ENCODE results near the gene COL27A1.

COL27A1 gene

DNA sequence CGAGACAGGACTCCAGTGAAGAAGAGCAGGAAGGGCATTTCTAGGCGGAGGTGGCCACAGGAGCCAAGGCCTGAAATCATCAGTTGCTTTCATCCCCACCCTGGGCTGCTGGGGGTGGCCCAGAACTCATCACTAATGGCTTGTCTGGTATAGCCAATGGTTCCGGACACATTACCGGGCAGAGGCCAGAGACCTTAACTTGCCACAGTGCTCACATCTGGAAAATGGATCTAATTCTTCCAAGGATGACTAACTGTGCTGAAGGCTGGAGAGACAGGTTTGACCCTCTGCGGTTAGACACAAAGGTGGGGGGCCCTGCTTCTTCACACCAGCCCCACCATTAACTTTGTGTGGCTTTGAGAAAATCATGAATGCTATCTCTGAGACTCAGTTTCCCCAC, 6.2 kb upstream of the COL27A1 start:
- no peak for DNase-seq (ENCODE audit: low read depth in 2 of 2)

GRCh38 chr9:114149765-114150340, 5.5 kb upstream of the COL27A1 start:
- no peak for DNase-seq (ENCODE audit: low read depth in 2 of 2)

GRCh38 chr9:114150608-114151007, 4.7 kb upstream of the COL27A1 start:
- DNase-seq (ENCODE audit: low read depth in 2 of 2) = no peak

- no peak for DNase-seq (ENCODE audit: low read depth in 2 of 2)
Measured at GRCh38 chr9:114151426-114151956, 3.8 kb upstream of the COL27A1 start.

- DNase-seq (ENCODE audit: low read depth in 2 of 2) = no peak
Measured at GRCh38 chr9:114153761-114154599, 1.4 kb upstream of the COL27A1 start.

GRCh38 chr9:114154600-114155102, 686 bp upstream of the COL27A1 start:
- no peak for DNase-seq (ENCODE audit: low read depth in 2 of 2)

- peak in 1 of 2 experiments; percentile 25 for DNase-seq (ENCODE audit: low read depth in 2 of 2)
Measured at GRCh38 chr9:114155995-114156656, 789 bp downstream of the COL27A1 start.

- peak in 1 of 2 experiments; percentile 18 for DNase-seq (ENCODE audit: low read depth in 2 of 2)
Measured at GRCh38 chr9:114156657-114157421, 1.5 kb downstream of the COL27A1 start.

DNA sequence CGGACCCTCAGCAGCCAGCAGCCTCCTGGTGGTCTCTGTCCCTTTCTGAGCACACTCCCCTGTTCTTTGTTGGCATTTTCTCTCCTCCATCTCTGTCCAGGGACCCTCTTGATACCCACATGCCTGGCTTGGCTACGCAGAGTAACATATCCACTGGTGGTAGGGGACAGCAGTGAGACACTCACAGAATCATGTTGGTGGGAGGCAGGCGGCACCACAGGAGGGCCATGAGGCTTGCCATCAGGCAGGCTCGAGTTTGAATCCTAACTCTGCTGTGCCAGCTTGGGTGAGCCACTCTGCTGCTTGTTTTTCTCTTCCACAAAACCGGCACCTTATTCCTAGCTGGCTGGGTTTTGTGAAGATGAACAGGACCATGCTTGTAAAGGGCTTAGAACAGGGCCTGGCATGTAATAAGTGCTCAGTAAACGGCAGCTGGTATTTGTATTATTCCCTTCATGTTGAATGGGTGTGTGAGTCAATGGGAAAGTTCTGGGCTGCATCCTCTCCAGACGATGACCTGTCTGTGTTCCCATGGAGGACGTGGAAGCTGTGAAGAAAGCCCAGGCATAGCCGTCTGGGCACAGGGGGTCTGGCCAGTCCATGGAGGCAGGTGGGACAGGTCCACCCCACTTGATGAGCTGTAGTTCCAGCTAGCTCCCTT, 2.3 kb downstream of the COL27A1 start:
- DNase-seq (ENCODE audit: low read depth in 2 of 2) = no peak

GRCh38 chr9:114158482-114159130, 3.3 kb downstream of the COL27A1 start:
- DNase-seq (ENCODE audit: low read depth in 2 of 2) = no peak

GRCh38 chr9:114159691-114160090, 4.4 kb downstream of the COL27A1 start:
- no peak for DNase-seq (ENCODE audit: low read depth in 2 of 2)

- no peak for DNase-seq (ENCODE audit: low read depth in 2 of 2)
Measured at GRCh38 chr9:114161513-114161912, 6.2 kb downstream of the COL27A1 start.

GRCh38 chr9:114163517-114163951, 8.2 kb downstream of the COL27A1 start:
- no peak for DNase-seq (ENCODE audit: low read depth in 2 of 2)

DNA sequence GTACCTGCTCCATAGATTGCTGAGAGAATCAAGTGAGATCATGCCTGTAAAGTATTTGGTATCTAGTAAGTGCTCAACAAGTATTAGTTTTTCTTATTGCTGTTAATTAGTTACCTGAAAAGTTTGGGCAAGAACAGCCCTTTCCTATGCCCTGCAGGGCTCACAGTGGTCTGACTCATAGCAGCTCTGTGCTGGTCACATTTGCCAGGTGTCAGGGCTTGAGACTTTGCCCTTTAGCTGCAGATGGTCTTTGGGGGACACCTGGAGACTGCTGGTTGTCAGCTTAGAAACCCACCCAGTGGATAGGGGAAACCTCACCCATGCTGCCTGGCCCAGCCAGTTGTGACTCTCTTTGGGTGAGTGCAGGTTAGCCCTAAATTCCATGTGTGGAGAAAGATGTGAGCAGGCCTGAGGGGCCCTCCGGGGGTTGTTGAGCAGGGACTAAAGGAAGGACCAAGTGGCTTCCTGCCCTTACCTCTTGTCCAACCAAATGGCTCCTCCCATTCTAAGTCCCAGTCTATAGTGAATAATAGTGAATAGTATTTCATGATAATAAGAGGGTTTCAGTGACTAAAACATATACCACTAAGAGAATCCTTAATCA, 9.0 kb downstream of the COL27A1 start:
- DNase-seq (ENCODE audit: low read depth in 2 of 2) = no peak

DNA sequence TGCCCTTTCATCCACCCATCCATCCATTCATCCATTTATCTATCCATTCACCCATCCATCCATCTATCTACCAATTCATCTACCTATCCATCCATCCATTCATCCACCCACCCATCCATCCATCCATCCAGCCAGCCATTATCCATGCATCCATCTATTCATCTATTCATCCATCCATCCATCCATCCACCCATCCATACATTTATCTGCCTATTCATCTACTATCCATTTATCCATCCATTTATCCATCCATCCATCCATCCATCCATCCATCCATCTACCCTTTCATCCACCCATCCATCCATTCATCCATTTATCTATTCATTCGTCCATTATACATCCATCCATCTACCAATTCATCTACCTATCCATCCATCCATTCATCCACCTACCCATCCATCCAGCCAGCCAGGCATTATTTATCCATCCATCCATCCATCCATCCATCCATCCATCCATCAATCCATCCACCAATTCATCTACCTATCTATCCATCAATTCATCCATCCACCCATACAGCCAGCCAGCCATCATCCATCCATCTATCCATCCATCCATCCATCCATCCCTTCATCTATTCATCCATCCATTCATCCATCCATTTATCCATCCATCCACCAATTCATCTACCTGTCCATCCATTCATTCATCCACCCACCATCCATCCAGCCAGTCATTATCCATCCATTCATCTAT, 10.2 kb downstream of the COL27A1 start:
- DNase-seq (ENCODE audit: low read depth in 2 of 2) = no peak

DNA sequence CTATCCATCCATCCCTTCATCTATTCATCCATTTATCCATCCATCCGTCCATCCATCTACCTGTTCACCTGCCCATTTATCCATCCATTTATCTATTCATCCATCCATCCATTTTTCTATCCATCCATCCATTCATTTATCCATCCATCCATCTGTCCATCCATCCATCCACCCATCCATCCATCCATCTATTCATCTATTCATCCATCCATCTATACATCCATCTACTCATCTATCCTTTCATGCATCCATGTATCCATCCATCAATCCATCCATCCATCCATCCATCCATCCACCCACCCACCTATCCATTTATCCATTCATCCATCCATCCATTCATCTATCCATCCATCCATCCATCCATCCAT, 10.8 kb downstream of the COL27A1 start:
- no peak for DNase-seq (ENCODE audit: low read depth in 2 of 2)

DNA sequence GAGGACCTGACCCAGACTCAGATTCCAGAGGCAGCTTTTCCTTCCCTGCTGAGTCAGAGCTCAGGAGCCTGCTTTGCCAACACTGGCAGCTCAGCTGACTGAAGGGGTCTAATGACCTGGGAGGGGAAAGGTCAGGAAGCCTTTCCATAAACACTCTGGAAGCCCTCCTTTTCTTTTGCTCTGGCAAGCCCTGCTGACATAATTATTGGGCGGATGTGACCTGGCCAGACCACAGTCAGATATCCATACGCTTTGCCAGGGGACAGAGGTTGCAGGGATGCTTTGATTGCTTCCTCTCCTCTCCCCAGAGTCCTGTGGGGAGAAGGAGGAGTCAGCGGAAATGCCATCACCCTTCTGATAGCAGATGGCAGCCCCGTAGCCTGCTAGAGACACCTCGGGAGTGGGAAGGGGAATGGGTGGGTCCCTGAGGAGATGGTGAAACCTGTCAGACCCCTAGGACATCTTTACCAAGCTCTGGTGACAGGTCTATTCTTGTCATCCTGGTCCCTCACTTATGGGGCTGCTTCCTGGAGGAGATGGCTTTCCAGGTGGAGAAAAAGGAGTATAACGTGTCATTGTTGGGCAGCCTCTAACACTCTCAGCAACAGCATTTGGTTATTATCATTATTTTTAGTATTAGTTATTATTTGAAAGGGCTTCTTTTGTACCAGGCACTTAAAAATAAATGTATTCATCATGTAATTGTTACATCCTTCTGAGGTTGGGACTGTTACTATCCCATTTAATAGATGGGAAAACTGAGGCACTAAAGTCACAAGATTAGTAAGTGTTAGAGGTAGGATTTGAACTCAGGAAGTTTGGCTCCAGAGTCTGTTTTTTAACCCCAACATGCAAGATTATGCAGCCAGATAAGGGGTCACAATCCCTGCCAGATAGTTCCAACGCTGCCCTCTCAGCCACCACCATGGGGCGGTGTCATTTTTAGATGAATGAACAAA, 11.6 kb downstream of the COL27A1 start:
- no peak for DNase-seq (ENCODE audit: low read depth in 2 of 2)

DNA sequence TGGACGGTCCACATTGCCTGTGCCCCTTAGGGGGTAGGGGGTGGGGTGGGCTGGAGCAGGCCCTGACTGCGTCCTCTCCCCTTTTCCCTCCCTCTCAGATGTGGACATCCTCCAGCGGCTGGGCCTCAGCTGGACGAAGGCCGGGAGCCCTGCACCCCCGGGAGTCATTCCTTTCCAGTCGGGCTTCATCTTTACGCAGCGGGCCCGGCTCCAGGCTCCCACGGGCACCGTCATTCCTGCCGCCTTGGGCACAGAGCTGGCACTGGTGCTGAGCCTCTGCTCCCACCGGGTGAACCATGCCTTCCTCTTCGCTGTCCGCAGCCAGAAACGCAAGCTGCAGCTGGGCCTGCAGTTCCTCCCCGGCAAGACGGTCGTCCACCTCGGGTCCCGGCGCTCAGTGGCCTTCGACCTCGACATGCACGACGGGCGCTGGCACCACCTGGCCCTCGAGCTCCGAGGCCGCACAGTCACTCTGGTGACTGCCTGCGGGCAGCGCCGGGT, 12.3 kb downstream of the COL27A1 start:
- DNase-seq (ENCODE audit: low read depth in 2 of 2) = no peak

Data from stimulated activated CD4-positive, alpha-beta T cell treated with anti-CD3 and anti-CD28 coated beads, Interleukin-12 subunit alpha, Interleukin-12 subunit beta, amount 100 ng/mL, for 24 hours (primary cell).